Dendritic cell treated with granulocyte-macrophage colony-stimulating factor and Interleukin-4, amounts not matched to agents 40 ng/mL and 50 ng/mL, for 4 days (primary cell): ENCODE measurements around the gene SEC22A.

Source experiments
- H3K27ac Mint-ChIP-seq: one replicate; pipeline ENCODE4 v1.8.0; 2022; ENCODE audit warnings: mild to moderate bottlenecking, mixed read lengths
- H3K27me3 Mint-ChIP-seq: one replicate; pipeline ENCODE4 v1.8.0; 2022; ENCODE audit warnings: mild to moderate bottlenecking, mixed read lengths
- H3K36me3 Mint-ChIP-seq: one replicate; pipeline ENCODE4 v1.8.0; 2022; ENCODE audit warnings: low read depth, mixed read lengths
- H3K4me1 Mint-ChIP-seq: one replicate; pipeline ENCODE4 v1.8.0; 2022; ENCODE audit warnings: low read depth, mixed read lengths
- H3K4me3 Mint-ChIP-seq: one replicate; pipeline ENCODE4 v1.8.0; 2022; ENCODE audit warnings: mild to moderate bottlenecking, moderate library complexity, mixed read lengths
- H3K9me3 Mint-ChIP-seq: one replicate; pipeline ENCODE4 v1.8.0; 2022; ENCODE audit warnings: mixed read lengths
- intact Hi-C: fragments of 100-400 bp; cut with micrococcal nuclease; formaldehyde crosslinking; loops from one replicate; pipeline ENCODE4 v1.15.0; 2022

Gene SEC22A

DNA sequence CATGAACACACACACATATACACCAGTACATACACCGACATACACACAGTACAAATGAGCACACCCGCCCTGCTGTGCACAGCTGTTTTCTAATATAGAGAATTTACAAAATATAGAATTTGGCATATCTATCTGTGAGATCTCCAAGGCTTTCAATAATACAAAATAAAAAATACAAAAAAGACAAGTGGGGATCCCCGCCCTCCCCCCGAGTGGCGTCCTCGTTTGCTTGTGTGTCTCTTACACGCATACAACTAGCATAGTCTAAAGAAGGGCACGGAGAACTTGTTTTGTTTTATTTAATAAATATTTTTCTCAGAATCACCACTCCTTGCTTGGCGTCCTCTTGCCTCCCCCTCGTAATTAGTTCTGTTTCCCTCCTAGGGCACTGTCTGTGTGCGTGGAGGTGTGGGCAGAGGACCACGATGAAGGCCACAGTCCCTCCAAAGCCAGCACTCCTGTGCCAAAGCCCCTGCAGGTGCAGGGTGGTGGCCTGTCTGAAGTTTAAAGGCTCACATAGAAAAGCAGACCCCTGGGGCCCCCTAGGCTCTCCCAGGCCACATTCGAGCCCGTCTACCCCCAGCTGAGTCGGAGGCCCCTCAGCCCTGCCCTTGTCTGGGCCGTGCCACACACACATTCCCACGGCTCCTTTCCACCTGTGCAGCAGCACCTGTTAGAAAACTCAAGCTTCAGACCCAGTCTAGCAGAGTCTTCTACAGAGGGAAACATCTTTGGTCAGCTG is 82.1 kb downstream of the SEC22A start:
- H3K36me3 Mint-ChIP-seq = no peaks in the 10 kb centered on the region
- H3K9me3 Mint-ChIP-seq = no peaks in the 10 kb centered on the region
- intact Hi-C loops = no loop called here
- no peak overlapping the region for H3K27ac Mint-ChIP-seq
- no peaks in the 10 kb centered on the region for H3K27me3 Mint-ChIP-seq
- no peaks in the 10 kb centered on the region for H3K4me1 Mint-ChIP-seq
- H3K4me3 Mint-ChIP-seq = no peak overlapping the region

DNA sequence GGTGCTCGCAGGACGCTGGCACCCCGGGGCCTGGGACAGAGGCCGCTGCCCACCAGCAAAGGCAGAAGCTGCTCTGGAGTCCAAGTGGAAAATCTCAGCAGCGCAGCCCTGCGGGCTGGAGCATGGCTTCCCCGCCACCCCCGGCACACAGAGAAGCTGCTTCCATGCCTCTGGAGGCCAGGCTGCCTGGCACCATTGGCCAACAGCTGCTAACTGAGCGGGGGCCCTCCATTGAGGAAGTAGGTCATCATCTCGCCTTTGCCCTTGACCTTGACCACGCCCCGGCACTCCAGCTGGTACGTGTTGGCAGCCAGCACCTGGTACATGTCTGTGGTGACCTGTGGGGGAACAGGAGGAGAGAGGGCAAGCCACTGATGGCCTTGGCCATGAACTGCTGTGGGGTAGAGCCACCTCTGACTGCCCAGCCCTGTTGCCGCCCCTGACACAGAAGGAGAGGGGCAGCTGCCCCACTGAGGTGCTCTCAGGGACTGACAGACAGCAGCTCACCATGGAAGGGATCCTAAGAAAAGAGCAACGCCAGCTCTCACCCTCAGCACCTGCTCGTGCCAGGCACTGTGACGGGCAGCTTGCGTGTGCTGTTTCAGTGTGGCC is 82.8 kb downstream of the SEC22A start:
- Mint-ChIP-seq H3K36me3 (no peaks in the 10 kb centered on the region), H3K27ac (no peak overlapping the region), H3K27me3 (no peaks in the 10 kb centered on the region), H3K4me3 (no peak overlapping the region), H3K4me1 (no peaks in the 10 kb centered on the region), H3K9me3 (no peaks in the 10 kb centered on the region)
- intact Hi-C loops = no loop called here

DNA sequence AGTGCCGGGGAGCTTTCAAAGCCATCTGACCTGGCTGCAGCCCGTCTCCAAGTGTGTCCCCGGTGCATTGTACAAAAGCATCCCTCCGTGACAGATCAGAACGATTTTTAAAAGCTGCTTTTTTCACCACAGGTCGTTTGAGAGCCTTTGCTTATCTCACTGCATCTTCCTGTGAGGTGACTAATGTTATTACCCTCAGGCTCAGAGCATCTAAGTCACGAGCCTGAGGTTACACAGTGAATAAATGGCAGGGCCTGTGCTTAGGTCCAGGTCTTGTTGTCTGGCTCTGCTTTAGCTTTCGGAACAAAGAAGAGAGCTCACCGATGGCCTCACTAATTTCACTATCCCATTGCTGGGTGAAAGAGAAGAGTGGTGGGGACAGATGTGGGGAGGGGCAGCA is 83.3 kb downstream of the SEC22A start:
- H3K4me3 Mint-ChIP-seq = no peak overlapping the region
- H3K27me3 Mint-ChIP-seq = no peaks in the 10 kb centered on the region
- H3K9me3 Mint-ChIP-seq = no peaks in the 10 kb centered on the region
- H3K36me3 Mint-ChIP-seq = no peaks in the 10 kb centered on the region
- no peak overlapping the region for H3K27ac Mint-ChIP-seq
- intact Hi-C loops = no loop called here
- H3K4me1 Mint-ChIP-seq = no peaks in the 10 kb centered on the region

DNA sequence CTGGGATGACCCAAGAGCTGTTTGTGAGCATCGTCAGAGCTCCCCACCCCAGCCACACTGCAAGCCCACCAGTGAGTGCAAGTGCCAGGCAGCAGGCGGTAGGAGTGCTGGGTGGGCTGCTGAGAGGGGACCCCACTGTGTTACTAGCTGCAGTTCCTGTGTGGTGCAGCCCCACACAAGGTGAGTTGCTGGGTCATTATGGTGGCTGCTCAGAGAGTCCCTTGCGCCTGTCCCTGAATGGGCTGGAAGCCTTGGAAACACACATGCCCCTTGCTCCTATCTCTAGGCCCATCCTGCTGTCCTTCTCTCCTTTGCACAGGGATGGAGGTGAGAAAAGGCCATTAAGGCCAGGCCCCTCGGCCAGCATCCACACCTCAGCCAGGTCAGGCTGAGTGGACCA is 83.7 kb downstream of the SEC22A start:
- H3K4me1 Mint-ChIP-seq = no peaks in the 10 kb centered on the region
- no peaks in the 10 kb centered on the region for H3K36me3 Mint-ChIP-seq
- no peak overlapping the region for H3K4me3 Mint-ChIP-seq
- intact Hi-C loops = no loop called here
- H3K27me3 Mint-ChIP-seq = no peaks in the 10 kb centered on the region
- no peak overlapping the region for H3K27ac Mint-ChIP-seq
- H3K9me3 Mint-ChIP-seq = no peaks in the 10 kb centered on the region

DNA sequence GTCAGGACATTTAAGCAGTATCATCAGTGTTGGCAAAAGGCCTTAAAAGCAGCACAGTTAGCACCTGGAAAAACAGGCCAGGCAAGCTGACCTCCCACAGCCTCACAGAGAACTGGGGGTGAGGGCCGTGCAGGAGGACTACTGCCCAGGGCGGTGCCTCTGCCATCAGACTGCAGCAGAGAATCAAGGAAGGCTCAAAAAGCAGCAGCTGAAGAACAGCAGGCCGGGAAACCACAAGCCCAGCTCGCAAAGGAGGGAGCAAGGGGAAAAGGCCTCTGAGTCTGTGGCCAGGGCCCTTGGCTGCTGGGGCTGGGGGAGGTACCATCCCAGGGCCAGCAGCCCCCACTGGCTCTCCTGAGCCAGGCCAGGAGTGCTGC is 84.2 kb downstream of the SEC22A start:
- H3K9me3 Mint-ChIP-seq = no peaks in the 10 kb centered on the region
- H3K4me3 Mint-ChIP-seq = no peak overlapping the region
- H3K27ac Mint-ChIP-seq = no peak overlapping the region
- H3K4me1 Mint-ChIP-seq = no peaks in the 10 kb centered on the region
- no peaks in the 10 kb centered on the region for H3K27me3 Mint-ChIP-seq
- no peaks in the 10 kb centered on the region for H3K36me3 Mint-ChIP-seq
- intact Hi-C loops = no loop called here

DNA sequence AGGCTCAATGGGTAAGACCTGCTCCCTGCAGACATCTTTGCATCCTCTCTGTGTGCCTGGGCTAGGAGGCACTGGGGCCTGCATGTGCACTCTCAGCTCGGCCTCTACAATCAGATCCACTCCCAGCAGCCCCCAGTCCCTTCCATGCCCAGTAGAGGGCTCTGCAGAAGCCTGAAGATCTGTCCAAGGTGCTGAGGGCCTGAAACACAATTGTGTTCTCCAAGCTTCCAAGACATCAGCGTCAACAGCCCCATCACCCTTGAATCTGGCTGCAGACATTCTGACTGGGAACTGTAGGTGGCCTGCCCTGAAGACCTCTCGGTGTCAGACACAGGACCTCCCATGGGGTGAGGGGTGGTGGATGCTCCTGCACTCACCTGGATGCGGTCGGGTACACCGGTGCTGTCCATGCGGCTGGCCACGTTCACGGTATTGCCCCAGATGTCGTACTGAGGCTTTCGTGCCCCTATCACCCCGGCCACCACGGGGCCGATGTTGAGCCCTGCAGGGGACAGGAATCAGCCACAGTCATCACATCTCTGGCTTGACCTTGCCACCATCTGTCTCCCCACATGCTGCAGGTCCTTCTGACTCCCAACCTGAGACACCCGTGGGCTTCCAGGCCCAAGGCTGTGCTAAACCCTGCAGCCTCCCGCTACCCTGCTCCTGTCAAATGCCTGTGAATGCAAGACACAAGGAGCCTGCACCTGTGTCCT is 84.7 kb downstream of the SEC22A start:
- no peaks in the 10 kb centered on the region for H3K9me3 Mint-ChIP-seq
- H3K4me1 Mint-ChIP-seq = no peaks in the 10 kb centered on the region
- intact Hi-C loops = no loop called here
- H3K27ac Mint-ChIP-seq = no peak overlapping the region
- no peaks in the 10 kb centered on the region for H3K36me3 Mint-ChIP-seq
- H3K4me3 Mint-ChIP-seq = no peak overlapping the region
- no peaks in the 10 kb centered on the region for H3K27me3 Mint-ChIP-seq

DNA sequence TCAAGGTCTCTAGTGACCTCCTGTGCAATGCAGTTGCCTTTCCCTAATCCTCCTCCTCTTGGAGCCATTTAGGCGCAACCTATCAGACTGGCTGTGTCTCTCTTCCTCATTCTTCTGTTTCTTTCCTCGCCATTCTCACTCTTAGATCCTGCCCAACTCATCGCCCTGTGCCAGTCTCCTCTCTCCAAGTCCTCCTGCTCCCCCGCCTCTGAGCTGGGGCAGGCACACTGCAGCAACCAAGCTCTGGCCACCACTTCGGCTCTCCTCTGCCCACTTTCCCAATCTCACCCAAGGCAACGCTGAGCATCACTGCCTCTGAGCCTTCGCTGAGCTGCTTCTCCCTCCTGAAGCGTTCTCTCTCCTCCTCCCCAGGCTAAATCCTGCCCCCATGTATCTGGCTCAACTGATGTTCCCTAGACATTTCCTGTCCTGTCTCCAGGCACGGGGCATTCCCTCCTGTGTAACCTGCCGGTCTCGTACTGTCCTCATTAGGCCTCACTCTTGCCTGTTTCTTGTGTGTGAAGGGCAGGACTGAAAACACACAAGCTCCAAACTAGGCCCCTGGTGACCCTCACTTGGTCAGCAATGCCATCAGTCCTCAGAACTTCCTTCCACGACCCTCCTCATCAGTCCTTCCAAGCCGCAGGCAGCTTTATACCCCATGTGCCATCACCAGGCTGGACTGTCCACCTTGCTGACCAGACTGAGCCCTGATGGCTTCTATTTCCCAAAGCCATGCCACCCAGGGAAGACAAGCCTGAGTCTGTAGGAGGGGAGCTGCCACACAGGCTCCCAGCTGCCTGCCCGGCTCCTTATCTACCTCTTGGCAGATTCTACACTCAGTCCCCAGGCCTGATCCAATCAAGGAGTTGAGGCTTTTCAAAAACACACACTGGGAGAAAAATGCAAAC is 85.6 kb downstream of the SEC22A start:
- no peak overlapping the region for H3K4me3 Mint-ChIP-seq
- H3K9me3 Mint-ChIP-seq = no peaks in the 10 kb centered on the region
- H3K27ac Mint-ChIP-seq = no peak overlapping the region
- no peaks in the 10 kb centered on the region for H3K4me1 Mint-ChIP-seq
- H3K36me3 Mint-ChIP-seq = no peaks in the 10 kb centered on the region
- intact Hi-C loops = no loop called here
- no peaks in the 10 kb centered on the region for H3K27me3 Mint-ChIP-seq

DNA sequence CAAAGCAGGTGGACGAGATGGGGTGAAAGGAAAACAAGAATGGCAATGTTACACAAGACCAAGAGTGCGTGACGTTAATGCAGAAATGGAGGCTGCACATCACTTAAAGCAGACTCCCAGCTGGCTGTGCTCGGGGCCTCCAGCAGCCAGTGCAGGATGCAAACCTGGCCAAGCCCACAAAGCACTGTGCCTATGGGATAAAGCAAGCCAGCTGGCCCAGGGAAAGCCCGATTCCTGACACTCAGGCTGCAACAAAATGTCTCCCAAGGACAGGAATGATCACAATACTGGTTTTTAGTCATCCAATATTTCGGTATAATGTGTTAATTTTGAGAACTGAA is 86.2 kb downstream of the SEC22A start:
- H3K27me3 Mint-ChIP-seq = no peaks in the 10 kb centered on the region
- H3K36me3 Mint-ChIP-seq = no peaks in the 10 kb centered on the region
- no peaks in the 10 kb centered on the region for H3K9me3 Mint-ChIP-seq
- intact Hi-C loops = no loop called here
- H3K4me3 Mint-ChIP-seq = no peak overlapping the region
- no peaks in the 10 kb centered on the region for H3K4me1 Mint-ChIP-seq
- H3K27ac Mint-ChIP-seq = no peak overlapping the region

DNA sequence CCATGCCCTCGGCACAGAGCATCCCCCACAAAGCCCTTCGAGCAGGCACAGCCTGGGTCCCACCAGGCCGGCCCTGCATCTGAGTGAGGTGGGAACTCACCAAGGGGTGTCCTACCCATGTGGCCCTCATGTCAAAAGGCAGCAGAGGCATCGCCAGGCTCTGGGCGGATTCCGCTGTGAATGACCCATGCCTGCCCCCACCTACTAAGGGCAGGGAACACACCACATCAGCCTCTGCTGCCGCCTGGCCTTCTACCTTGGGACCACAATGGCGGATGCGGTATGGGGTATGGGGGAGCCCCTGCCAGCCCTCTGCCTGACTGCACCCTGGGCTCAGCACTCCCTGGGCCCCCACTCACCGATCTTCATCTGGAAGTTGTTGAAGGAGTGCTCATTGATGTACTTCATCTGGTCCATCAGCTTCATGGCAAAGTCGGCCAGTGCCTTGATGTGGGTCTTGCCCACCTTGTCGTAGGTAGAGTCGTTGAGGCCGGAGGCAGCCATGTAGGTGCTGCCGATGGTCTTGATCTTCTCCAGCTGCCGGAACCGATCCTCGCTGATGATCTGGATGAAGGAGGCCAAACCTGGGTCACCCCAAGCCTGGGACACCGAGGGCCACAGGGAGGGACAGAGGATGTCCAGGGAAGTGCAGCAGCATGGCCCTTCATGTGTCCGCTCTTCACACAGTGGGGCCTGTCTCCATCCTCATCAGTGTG is 87.8 kb downstream of the SEC22A start:
- intact Hi-C loops = no loop called here
- H3K4me3 Mint-ChIP-seq = no peak overlapping the region
- H3K4me1 Mint-ChIP-seq = no peaks in the 10 kb centered on the region

DNA sequence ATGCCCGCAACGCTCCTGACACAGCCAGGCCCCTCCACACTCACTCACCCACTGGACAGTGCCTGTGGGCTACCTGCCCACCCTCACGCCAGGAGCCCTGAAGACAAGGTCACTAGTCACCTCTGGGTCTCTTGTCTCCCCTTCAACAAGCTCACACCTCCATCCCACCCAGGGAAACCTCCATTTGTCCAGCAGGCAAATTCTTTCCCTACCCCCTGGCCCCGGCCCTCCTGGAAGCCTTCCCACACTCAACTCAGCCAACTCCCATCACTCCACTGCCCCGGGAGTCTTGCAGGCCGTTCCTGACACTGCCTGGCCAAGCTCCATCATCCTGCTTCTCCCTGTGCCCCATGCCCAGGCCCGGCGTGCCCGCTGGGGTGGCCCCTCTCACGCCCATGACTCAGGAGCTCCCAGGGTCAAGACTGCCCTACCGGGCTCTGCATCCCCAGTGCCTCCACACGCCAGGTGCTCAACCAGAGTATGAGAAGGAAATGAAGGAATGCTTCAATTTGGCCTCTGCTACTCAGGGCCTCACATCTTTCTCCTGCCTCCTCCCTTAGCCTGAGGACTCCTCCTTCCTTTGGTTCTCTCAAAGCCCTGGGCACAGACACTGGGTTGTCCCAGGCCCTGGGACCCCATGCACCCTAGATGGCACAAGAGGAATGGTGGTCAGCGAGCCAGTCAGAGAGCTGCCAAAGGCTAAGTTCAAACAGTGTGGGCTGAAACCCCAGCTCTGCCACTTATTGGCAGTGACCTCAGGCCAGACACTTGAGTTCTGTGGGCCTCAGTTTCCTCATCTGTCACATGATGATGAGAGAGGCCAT is 88.6 kb downstream of the SEC22A start:
- H3K36me3 Mint-ChIP-seq = no peaks in the 10 kb centered on the region
- no peaks in the 10 kb centered on the region for H3K4me1 Mint-ChIP-seq
- intact Hi-C loops = no loop called here

More for the DNA sequence above, 87.8 kb downstream of the SEC22A start:
- no peaks in the 10 kb centered on the region for H3K9me3 Mint-ChIP-seq
- H3K27ac Mint-ChIP-seq = no peak overlapping the region
- H3K27me3 Mint-ChIP-seq = peaks cover under 1% of the 10 kb centered on the region
- no peaks in the 10 kb centered on the region for H3K36me3 Mint-ChIP-seq

DNA sequence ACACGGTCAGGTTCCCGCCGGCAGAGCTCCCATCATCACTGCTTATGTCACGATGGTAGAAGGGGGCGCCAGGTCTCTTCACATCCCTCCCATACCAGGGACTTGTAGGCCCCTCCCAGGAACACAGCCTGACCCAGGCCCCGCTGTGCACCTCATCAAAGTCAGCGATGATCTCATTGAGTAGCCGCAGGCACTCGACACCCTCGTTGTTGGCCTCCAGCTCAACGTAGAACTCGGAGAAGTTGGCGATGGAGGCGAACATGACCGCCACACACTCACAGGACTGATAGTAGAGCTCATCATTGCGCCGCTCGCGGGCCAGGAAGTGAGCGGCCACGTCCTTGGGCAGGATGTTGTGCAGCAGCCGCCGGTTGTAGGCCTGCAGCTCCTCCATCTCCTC is 89.2 kb downstream of the SEC22A start:
- Mint-ChIP-seq H3K9me3 (no peaks in the 10 kb centered on the region), H3K27me3 (peaks cover 1% of the 10 kb centered on the region), H3K36me3 (no peaks in the 10 kb centered on the region), H3K4me3 (no peak overlapping the region), H3K4me1 (no peaks in the 10 kb centered on the region), H3K27ac (no peak overlapping the region)
- intact Hi-C loops = no loop called here

More for the DNA sequence above, 88.6 kb downstream of the SEC22A start:
- Mint-ChIP-seq H3K4me3 (no peak overlapping the region), H3K9me3 (no peaks in the 10 kb centered on the region), H3K27ac (no peak overlapping the region), H3K27me3 (peaks cover 1% of the 10 kb centered on the region)

DNA sequence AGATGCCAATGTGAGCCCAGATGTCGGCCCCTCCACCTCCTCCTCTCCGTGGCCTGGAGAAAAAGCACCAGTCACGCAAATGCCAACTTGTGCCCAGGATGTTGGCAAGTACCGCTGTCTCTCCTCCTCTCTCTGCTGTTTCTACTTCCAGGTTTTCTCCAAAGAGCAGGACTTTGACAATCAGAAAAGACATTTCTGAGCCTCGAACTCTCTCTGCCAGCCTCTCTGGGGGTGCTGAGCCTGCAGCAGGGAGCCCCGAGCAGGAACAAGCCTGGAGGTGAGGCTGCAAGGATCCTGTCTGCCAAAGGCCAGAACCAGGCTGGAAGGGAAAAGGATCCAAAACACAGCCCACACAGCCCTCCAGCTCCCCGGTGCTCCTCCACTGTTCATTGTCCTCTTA is 89.7 kb downstream of the SEC22A start:
- Mint-ChIP-seq H3K4me3 (no peak overlapping the region), H3K36me3 (no peaks in the 10 kb centered on the region), H3K27ac (no peak overlapping the region), H3K9me3 (no peaks in the 10 kb centered on the region), H3K4me1 (no peaks in the 10 kb centered on the region), H3K27me3 (peaks cover 1% of the 10 kb centered on the region)
- intact Hi-C loops = no loop called here
